IMR-90 (cell line): Measurements from ENCODE around the gene SSU72. TPM values are rescaled to one million over a fixed set of nuclear protein-coding genes. Genes with fewer than 3 reads are reported as not detected.
A peak's percentile ranks its signal among the peaks of the same experiment; 100 is the strongest.

ENCODE experiments used
- ATAC-seq: fragments of 200-7000 bp; cut with Tn5 transposase; 2 replicates; pipeline ENCODE4 v1.9.1; 2020; ENCODE audit warnings: low read depth, mild to moderate bottlenecking, moderate library complexity
- BruUV-seq: library from RNA; stranded (reverse); fragments of 400-500 nt; replicated peaks from 2 replicates; lab custom pipeline; 2021; lab: Mats Ljungman, UMichigan
- CTCF ChIA-PET: fragments of 300-600 bp; formaldehyde crosslinking; extraction: SDS; loops from one replicate; lab custom pipeline; 2021; ENCODE audit warnings: antibody characterized with exemption; lab: Yijun Ruan, JAX
- POLR2A ChIA-PET: fragments of 300-600 bp; sonication (Branson Sonifier 250); formaldehyde crosslinking; loops from one replicate; lab custom pipeline; 2022; ENCODE audit warnings: antibody characterized with exemption; ENCODE audit not compliant: unreplicated experiment; lab: Charles Lee
- DNase-seq: peaks from one replicate; pipeline ENCODE4 v3.0.0; 2013
- H2AFZ ChIP-seq: replicated peaks from 2 replicates; pipeline ENCODE3; 2013; ENCODE audit warnings: low read length, mild to moderate bottlenecking; ENCODE audit not compliant: poor library complexity
- H2AK5ac ChIP-seq: 2 replicates; pipeline ENCODE4 v1.6.1; 2013; ENCODE audit warnings: low read depth, low read length, inconsistent platforms
- H2AK9ac ChIP-seq: replicated peaks from 2 replicates; pipeline ENCODE3; 2013; ENCODE audit warnings: mild to moderate bottlenecking, low read depth, low read length, moderate library complexity; ENCODE audit not compliant: poor library complexity
- H2BK120ac ChIP-seq: 2 replicates; pipeline ENCODE4 v1.6.1; 2013; ENCODE audit warnings: low read depth, low read length, inconsistent platforms
- H2BK15ac ChIP-seq: 3 replicates; pipeline ENCODE4 v1.6.1; 2013; ENCODE audit warnings: low read depth, low read length, inconsistent platforms
- H2BK20ac ChIP-seq: 2 replicates; pipeline ENCODE4 v1.6.1; 2013; ENCODE audit warnings: low read depth, mild to moderate bottlenecking, inconsistent platforms, low read length, moderate library complexity
- H2BK5ac ChIP-seq: 2 replicates; pipeline ENCODE4 v1.6.1; 2013; ENCODE audit warnings: mild to moderate bottlenecking, low read depth, low read length, inconsistent platforms; ENCODE audit not compliant: poor library complexity, severe bottlenecking
- H3K14ac ChIP-seq: replicated peaks from 2 replicates; pipeline ENCODE4 v1.6.1; 2013; ENCODE audit warnings: low read depth, low read length, inconsistent platforms
- H3K18ac ChIP-seq: 2 replicates; pipeline ENCODE4 v1.6.1; 2013; ENCODE audit warnings: low read depth, low read length, control low read depth
- H3K23ac ChIP-seq: 2 replicates; pipeline ENCODE4 v1.6.1; 2013; ENCODE audit warnings: low read depth, low read length, inconsistent platforms
- H3K27ac ChIP-seq: 2 replicates; pipeline ENCODE4 v1.5.1; 2013; ENCODE audit warnings: mild to moderate bottlenecking, control low read depth, low read length; ENCODE audit not compliant: insufficient read depth
- H3K27me3 ChIP-seq: 2 replicates; pipeline ENCODE4 v1.6.1; 2013; ENCODE audit warnings: low read length; ENCODE audit not compliant: control insufficient read depth, insufficient read depth
- H3K36me3 ChIP-seq: 2 replicates; pipeline ENCODE4 v1.6.1; 2013; ENCODE audit warnings: low read length, mixed read lengths; ENCODE audit not compliant: control insufficient read depth, insufficient read depth
- H3K4ac ChIP-seq: 2 replicates; pipeline ENCODE4 v1.6.1; 2013; ENCODE audit warnings: low read depth, low read length, inconsistent platforms
- H3K4me1 ChIP-seq: 2 replicates; pipeline ENCODE4 v1.6.1; 2013; ENCODE audit warnings: low read length, mixed read lengths; ENCODE audit not compliant: control insufficient read depth, insufficient read depth
- H3K4me2 ChIP-seq: 2 replicates; pipeline ENCODE4 v1.6.1; 2013; ENCODE audit warnings: low read depth, mild to moderate bottlenecking, control low read depth, low read length, moderate library complexity
- H3K4me3 ChIP-seq: 2 replicates; pipeline ENCODE4 v1.5.1; 2013; ENCODE audit warnings: low read depth, mild to moderate bottlenecking, control low read depth, low read length, moderate library complexity; ENCODE audit not compliant: insufficient read depth
- H3K56ac ChIP-seq: 2 replicates; pipeline ENCODE4 v1.6.1; 2013; ENCODE audit warnings: low read length, inconsistent platforms; ENCODE audit not compliant: insufficient read depth; ENCODE audit errors: extremely low read depth
- H3K79me1 ChIP-seq, 2 experiments: 2 replicates each; pipeline ENCODE4 v1.6.1; 2013; ENCODE audit warnings: low read length in 2 of 2, inconsistent platforms in 1 of 2, low read depth in 1 of 2
- H3K9ac ChIP-seq: 2 replicates; pipeline ENCODE4 v1.6.1; 2013; ENCODE audit warnings: low read depth, low read length, control low read depth
- H3K9me1 ChIP-seq: 2 replicates; pipeline ENCODE4 v1.6.1; 2013; ENCODE audit warnings: low read length, inconsistent platforms; ENCODE audit not compliant: insufficient read depth
- H3K9me3 ChIP-seq: 2 replicates; pipeline ENCODE4 v1.6.1; 2013; ENCODE audit warnings: low read length; ENCODE audit not compliant: control insufficient read depth, insufficient read depth
- H4K20me1 ChIP-seq: 2 replicates; pipeline ENCODE4 v1.6.1; 2013; ENCODE audit warnings: low read length, inconsistent platforms; ENCODE audit not compliant: insufficient read depth
- H4K5ac ChIP-seq: 2 replicates; pipeline ENCODE4 v1.6.1; 2013; ENCODE audit warnings: mild to moderate bottlenecking, low read depth, low read length, control low read depth
- H4K8ac ChIP-seq, 2 experiments: 2 replicates each; pipeline ENCODE4 v1.6.1; 2013; ENCODE audit warnings: low read depth in 2 of 2, low read length in 2 of 2, control low read depth in 1 of 2, inconsistent platforms in 1 of 2
- H4K91ac ChIP-seq: 2 replicates; pipeline ENCODE4 v1.6.1; 2013; ENCODE audit warnings: low read depth, low read length, inconsistent platforms; ENCODE audit not compliant: insufficient read depth
- BHLHE40 ChIP-seq: fragments of 150-350 bp; IDR thresholded peaks from 2 replicates; pipeline ENCODE4 v1.6.1; 2016; ENCODE audit warnings: mild to moderate bottlenecking, low read depth, low read length
- CEBPB ChIP-seq: IDR thresholded peaks from 2 replicates; pipeline ENCODE4 v1.6.1; 2012; ENCODE audit warnings: low read depth, low read length, improper control_type of control experiment
- CHD1 ChIP-seq: IDR thresholded peaks from 2 replicates; pipeline ENCODE4 v1.6.1; 2012; ENCODE audit warnings: low read depth, low read length, improper control_type of control experiment
- CTCF ChIP-seq: conservative IDR thresholded peaks from 2 replicates; pipeline ENCODE4 v1.5.1; 2012; ENCODE audit warnings: mild to moderate bottlenecking, low read depth, low read length, improper control_type of control experiment
- ELK1 ChIP-seq: fragments of 150-350 bp; IDR thresholded peaks from 2 replicates; pipeline ENCODE4 v1.6.1; 2016; ENCODE audit warnings: low read depth, mild to moderate bottlenecking, low read length, moderate library complexity, borderline replicate concordance
- FOS ChIP-seq: fragments of 150-350 bp; IDR thresholded peaks from 2 replicates; pipeline ENCODE4 v1.6.1; 2016; ENCODE audit warnings: low read depth, low read length
- MAFK ChIP-seq: IDR thresholded peaks from 2 replicates; pipeline ENCODE4 v1.6.1; 2012; ENCODE audit warnings: low read depth, low read length, improper control_type of control experiment
- MAZ ChIP-seq: IDR thresholded peaks from 2 replicates; pipeline ENCODE4 v1.6.1; 2012; ENCODE audit warnings: low read depth, mild to moderate bottlenecking, low read length, improper control_type of control experiment, moderate library complexity, borderline replicate concordance
- MXI1 ChIP-seq: IDR thresholded peaks from 2 replicates; pipeline ENCODE4 v1.6.1; 2012; ENCODE audit warnings: low read depth, mild to moderate bottlenecking, low read length, moderate library complexity, borderline replicate concordance
- NFE2L2 ChIP-seq: fragments of 150-350 bp; IDR thresholded peaks from 2 replicates; pipeline ENCODE4 v1.6.1; 2016; ENCODE audit warnings: low read depth, mild to moderate bottlenecking, low read length
- RAD21 ChIP-seq: IDR thresholded peaks from 2 replicates; pipeline ENCODE4 v1.6.1; 2012; ENCODE audit warnings: low read length, improper control_type of control experiment
- RCOR1 ChIP-seq: IDR thresholded peaks from 2 replicates; pipeline ENCODE4 v1.6.1; 2012; ENCODE audit warnings: mild to moderate bottlenecking, low read length, improper control_type of control experiment; ENCODE audit not compliant: insufficient replicate concordance
- RFX5 ChIP-seq: IDR thresholded peaks from 2 replicates; pipeline ENCODE4 v1.8.0; 2012; ENCODE audit warnings: low read depth, mild to moderate bottlenecking, low read length, moderate library complexity
- SMC3 ChIP-seq: fragments of 150-350 bp; IDR thresholded peaks from 2 replicates; pipeline ENCODE4 v1.6.1; 2016; ENCODE audit warnings: low read depth, mild to moderate bottlenecking, antibody characterized with exemption, low read length, moderate library complexity
- USF2 ChIP-seq: fragments of 150-350 bp; IDR thresholded peaks from 2 replicates; pipeline ENCODE4 v1.6.1; 2017; ENCODE audit warnings: mild to moderate bottlenecking, antibody characterized with exemption, low read length, low read depth
- WGBS, 2 experiments: methylation state at CpG; one replicate each; pipeline versions ENCODE4 v1.1.5 to v1.1.7; 2013; ENCODE audit warnings: missing lambda C conversion rate in 2 of 2; ENCODE audit not compliant: insufficient read length in 1 of 2; ENCODE audit errors: extremely low coverage in 2 of 2; 5-methylcytosine and 5-hydroxymethylcytosine counted together
- dilution Hi-C: fragments of 300-500 bp; cut with HindIII; formaldehyde crosslinking; loops from one replicate; pipeline ENCODE4 v1.14.3; 2018; ENCODE audit warnings: low sequenced_read_pairs; ENCODE audit not compliant: unreplicated experiment
- in situ Hi-C: fragments of 300-500 bp; cut with MboI; formaldehyde crosslinking; loops from 3 replicates; pipeline ENCODE4 v1.14.3; 2019; ENCODE audit warnings: low sequenced_read_pairs, inconsistent platforms, mixed read lengths
- intact Hi-C: fragments of 100-400 bp; cut with micrococcal nuclease; formaldehyde crosslinking; loops from 2 replicates; pipeline ENCODE4 v1.10.0; 2022
- polyA plus RNA-seq, 3 experiments: library from polyadenylated mRNA; depleted of rRNA; stranded (reverse); fragments of >200 nt; gene quantifications; 2 replicates each; pipeline ENCODE4 v1.2.3, GENCODE V29; 2012; ENCODE audit warnings: low replicate concordance in 1 of 3
- total RNA-seq: library from RNA; depleted of rRNA; stranded (reverse); fragments of >200 nt; gene quantifications from 2 replicates; pipeline ENCODE4 v1.2.3, GENCODE V29; 2012

SSU72 gene
- total and polyA plus RNA-seq, 2 of the 4 experiments (the other 2 are of a cell fraction): 33.7 to 88.4 TPM

GRCh38 chr1:1550087-1550486, 24.6 kb downstream of the SSU72 start:
- intact Hi-C loops (no loop called here), in situ Hi-C loops (no loop called here), dilution Hi-C loops (no loop called here)
- Histone ChIP-seq H3K14ac (no peak overlapping the region), H3K4me1 (peaks cover 10% of the 10 kb centered on the region; the same call in 1 of the 2 replicates), H2BK20ac (no peak overlapping the region), H3K36me3 (peaks cover 6% of the 10 kb centered on the region; the same call in 1 of the 2 replicates), H2BK120ac (no peak overlapping the region), H2BK15ac (no peak overlapping the region), H3K23ac (no peak overlapping the region), H3K18ac (no peak overlapping the region), H3K4me2 (no peak overlapping the region), H3K27me3 (no peaks in the 10 kb centered on the region), H2AK5ac (no peak overlapping the region), H3K4ac (no peak overlapping the region), H2AFZ (no peak overlapping the region), H4K5ac (no peak overlapping the region), H3K27ac (no peak overlapping the region), H4K20me1 (peaks cover 50% of the 10 kb centered on the region), H3K79me1 (peaks cover 16 to 82% of the 10 kb centered on the region in 2 experiments), H3K4me3 (no peak overlapping the region), H3K56ac (no peak overlapping the region), H4K91ac (no peak overlapping the region), H3K9ac (no peak overlapping the region), H2BK5ac (no peak overlapping the region), H4K8ac (no peak overlapping the region), H3K9me3 (no peaks in the 10 kb centered on the region), H3K9me1 (peaks cover 9% of the 10 kb centered on the region), H2AK9ac (peak overlapping the region; percentile 37)
- no TSS peak for BruUV-seq
- ChIA-PET POLR2A (no interaction called here), CTCF (no interaction called here)
- DNase-seq (no peak), ATAC-seq (no peak)
- 100% methylated on average over 3 of the region's 7 CpGs; no CpG with 5 or more reads in 1 of the 2 experiments for WGBS, 2 experiments
- TF ChIP-seq CTCF (no peak), MXI1 (no peak), BHLHE40 (no peak), MAZ (no peak), FOS (no peak), NFE2L2 (no peak), USF2 (no peak), MAFK (no peak), RCOR1 (no peak), RFX5 (no peak), RAD21 (no peak), SMC3 (no peak), CHD1 (no peak), CEBPB (no peak), ELK1 (no peak)
